Motor neuron (in vitro differentiated cells): ENCODE measurements around the gene SEMA6A. TPM values are rescaled to one million over a fixed set of nuclear protein-coding genes. Genes with fewer than 3 reads are reported as not detected.

ENCODE experiments used
- ATAC-seq, 8 experiments: fragments of 200-7000 bp; cut with Tn5 transposase; replicated peaks in 6 of 8; 2 replicates each; pipeline ENCODE4 v1.8.0; 2021; ENCODE audit warnings: mild to moderate bottlenecking in 8 of 8, moderate library complexity in 8 of 8
- H3K27ac ChIP-seq, 2 donors: fragments of 250-450 bp; sonication (Bioruptor Pico); 2 replicates each; pipeline ENCODE4 v1.9.0; 2021; ENCODE audit warnings: antibody characterized with exemption in 2 of 2, mild to moderate bottlenecking in 2 of 2, moderate library complexity in 1 of 2
- H3K4me1 ChIP-seq, 2 donors: fragments of 250-450 bp; sonication (Bioruptor Pico); replicated peaks in 1 of 2; 2 replicates each; pipeline ENCODE4 v1.6.1; 2021; ENCODE audit warnings: antibody characterized with exemption in 2 of 2, mild to moderate bottlenecking in 2 of 2, moderate library complexity in 1 of 2
- H3K4me3 ChIP-seq, 5 donors: fragments of 250-450 bp; sonication (Bioruptor Pico); 2 replicates each; pipeline ENCODE4 v1.9.0; 2021; ENCODE audit warnings: antibody characterized with exemption in 5 of 5, mild to moderate bottlenecking in 5 of 5, moderate library complexity in 4 of 5
- WGBS, 10 experiments: fragments of 450-650 bp; shearing (Covaris generic); methylation state at CpG; one replicate each; pipeline ENCODE4 v1.0.0; 2022; 5-methylcytosine and 5-hydroxymethylcytosine counted together
- in situ Hi-C, 9 experiments: fragments of 400-800 bp; cut with MboI; loops; one replicate each; pipeline ENCODE4 v1.15.0; 2021; ENCODE audit warnings: low sequenced_read_pairs in 9 of 9, low pct_unique_long_range_greater_than_20kb in 2 of 9; ENCODE audit not compliant: unreplicated experiment in 9 of 9
- total RNA-seq, 8 experiments: library from RNA; unstranded; fragments of 300-600 nt; gene quantifications; 2 replicates each; pipeline versions ENCODE4 v1.2.3 to v1.2.4, GENCODE V29; 2022

Gene SEMA6A, protein sequence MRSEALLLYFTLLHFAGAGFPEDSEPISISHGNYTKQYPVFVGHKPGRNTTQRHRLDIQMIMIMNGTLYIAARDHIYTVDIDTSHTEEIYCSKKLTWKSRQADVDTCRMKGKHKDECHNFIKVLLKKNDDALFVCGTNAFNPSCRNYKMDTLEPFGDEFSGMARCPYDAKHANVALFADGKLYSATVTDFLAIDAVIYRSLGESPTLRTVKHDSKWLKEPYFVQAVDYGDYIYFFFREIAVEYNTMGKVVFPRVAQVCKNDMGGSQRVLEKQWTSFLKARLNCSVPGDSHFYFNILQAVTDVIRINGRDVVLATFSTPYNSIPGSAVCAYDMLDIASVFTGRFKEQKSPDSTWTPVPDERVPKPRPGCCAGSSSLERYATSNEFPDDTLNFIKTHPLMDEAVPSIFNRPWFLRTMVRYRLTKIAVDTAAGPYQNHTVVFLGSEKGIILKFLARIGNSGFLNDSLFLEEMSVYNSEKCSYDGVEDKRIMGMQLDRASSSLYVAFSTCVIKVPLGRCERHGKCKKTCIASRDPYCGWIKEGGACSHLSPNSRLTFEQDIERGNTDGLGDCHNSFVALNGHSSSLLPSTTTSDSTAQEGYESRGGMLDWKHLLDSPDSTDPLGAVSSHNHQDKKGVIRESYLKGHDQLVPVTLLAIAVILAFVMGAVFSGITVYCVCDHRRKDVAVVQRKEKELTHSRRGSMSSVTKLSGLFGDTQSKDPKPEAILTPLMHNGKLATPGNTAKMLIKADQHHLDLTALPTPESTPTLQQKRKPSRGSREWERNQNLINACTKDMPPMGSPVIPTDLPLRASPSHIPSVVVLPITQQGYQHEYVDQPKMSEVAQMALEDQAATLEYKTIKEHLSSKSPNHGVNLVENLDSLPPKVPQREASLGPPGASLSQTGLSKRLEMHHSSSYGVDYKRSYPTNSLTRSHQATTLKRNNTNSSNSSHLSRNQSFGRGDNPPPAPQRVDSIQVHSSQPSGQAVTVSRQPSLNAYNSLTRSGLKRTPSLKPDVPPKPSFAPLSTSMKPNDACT
- total RNA-seq = 10 to 100 TPM in 5 of 8 experiments, 1 to 10 TPM in 3; 2.6 to 35.9 (median 20.0) TPM

DNA sequence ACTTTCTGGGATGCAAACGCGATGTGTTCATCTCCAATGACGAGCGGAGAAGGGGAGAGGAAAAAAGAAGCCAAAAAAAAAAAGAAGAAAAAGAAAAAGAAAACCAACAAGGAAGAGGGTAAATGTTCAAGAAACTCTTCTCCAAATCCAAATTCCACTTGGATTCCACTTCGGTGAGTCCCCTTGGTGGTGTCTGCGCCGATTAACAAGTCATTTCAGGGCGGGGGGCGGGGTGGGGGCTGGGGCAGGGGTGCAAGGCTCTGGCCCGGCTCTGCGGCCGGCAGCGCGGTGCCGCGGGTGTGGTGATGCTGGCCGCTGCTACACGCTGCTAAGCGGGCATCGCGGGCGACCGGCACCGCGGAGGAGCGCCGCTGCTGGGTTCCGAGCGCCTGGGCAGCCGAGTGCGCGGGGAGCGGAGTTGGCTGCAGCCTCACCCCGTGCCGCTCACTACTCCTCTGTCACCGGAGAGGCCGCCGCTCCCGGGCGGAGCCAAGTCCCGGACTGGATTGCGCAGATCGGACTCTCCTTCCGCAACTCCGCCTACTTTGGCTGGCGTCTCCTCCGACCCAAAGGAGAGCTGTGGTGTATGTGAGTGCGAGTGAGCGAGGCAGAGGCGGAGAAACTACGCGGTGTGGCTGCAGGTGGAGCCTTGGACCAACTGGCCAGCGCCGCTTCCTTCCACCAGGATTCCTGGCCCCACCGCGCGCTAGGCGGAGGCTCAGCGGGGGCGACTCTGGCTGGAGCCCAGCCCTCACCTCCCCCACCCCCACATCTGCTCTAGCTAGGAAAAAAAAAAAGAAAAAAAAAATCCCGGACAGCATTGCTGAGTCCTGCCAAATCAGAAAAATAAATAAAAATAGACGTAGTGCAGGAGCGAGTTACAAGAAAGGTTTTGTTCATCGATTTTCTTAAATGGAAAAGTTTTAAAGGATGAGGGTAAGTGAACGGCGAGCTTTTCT lies at the start of gene SEMA6A:
Gene SEMA6A, minus strand, starts transcription at position 457 of the 959 bp plus-strand sequence. CDS start 69,879 bp downstream, outside the sequence.
- Histone ChIP-seq H3K4me1 (peaks cover 6 to 9% of the 10 kb centered on the region in 2 donors), H3K27ac (peak within 1 kb of the TSS; percentile 8 to 64), H3K4me3 (peak within 1 kb of the TSS; percentile 60 to 80 (median 71))
- WGBS, 10 experiments = 0 to 7% (median 0%) methylated on average over 5 to 28 of the region's 66 CpGs; no CpG with 5 or more reads in 1 of the 10 experiments
- in situ Hi-C loops = loop anchor here in 2 of 9 experiments (25.0 kb wide), 1 partner anchor 437 kb away; no protein-coding TSS in a partner anchor
- peak; percentile 77 to 82 (median 78) for ATAC-seq

DNA sequence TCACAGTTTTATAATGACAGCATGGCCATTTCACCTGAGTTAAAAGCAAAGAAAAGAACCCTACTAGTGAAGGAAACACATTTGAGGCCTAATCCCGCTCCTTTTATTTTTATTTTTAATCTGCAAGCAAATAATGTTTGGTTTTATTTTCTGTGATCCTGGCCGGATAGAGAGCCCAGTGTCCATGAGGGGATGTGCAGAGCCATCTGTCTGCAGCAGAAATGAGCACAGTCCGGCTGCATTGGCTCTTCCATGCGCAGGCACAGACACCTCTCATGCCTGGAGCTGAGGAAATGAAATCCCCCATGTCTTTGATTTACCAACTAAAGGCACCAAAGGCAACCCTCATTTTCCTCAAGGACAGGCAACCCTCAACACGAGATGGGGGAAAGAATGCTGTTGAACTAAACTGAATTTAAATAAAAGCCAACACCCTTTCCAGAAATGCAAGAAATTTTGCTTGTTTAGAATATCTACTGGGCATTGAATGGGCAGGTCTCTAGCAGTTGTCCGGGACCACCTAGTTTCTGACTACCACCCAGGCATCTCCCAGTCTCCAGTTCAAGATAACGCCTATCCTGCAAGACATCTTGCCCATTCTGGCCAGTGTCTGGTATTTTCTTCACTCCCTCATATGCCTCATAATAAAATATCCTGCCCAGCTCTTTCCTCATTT lies 47.9 kb upstream of the SEMA6A start:
- Histone ChIP-seq H3K4me3 (no peak overlapping the region), H3K27ac (no peak overlapping the region), H3K4me1 (peaks cover 0 to 8% of the 10 kb centered on the region in 2 donors)
- in situ Hi-C loops = no loop called here
- 17 to 100% (median 84%) methylated on average over 1 to 7 of the region's 7 CpGs for WGBS, 10 experiments
- peak in 4 of 8 experiments; percentile 56 to 82 (median 70) for ATAC-seq

DNA sequence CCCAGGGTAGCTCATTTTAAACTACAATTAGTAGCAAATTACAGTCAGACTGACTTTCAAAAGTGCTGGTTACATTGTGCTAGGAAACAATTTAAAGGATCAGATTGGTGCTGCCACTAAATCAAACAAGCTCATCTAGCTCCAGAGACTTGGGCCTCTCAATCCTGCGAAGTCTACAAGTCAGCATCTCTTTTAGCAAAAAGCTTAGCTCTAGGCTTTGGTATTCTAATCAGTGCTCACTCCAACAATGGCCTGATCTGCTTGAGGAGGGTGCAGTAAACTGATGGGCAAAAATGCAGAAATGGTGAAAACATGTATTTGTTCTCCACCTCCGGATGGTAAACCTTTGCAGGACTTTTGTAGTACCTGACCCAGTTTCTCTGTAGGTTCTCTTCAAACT lies 47.0 kb upstream of the SEMA6A start:
- 20 to 100% (median 45%) methylated on average over 1 to 2 of the region's 2 CpGs; no CpG with 5 or more reads in 4 of the 10 experiments for WGBS, 10 experiments

DNA sequence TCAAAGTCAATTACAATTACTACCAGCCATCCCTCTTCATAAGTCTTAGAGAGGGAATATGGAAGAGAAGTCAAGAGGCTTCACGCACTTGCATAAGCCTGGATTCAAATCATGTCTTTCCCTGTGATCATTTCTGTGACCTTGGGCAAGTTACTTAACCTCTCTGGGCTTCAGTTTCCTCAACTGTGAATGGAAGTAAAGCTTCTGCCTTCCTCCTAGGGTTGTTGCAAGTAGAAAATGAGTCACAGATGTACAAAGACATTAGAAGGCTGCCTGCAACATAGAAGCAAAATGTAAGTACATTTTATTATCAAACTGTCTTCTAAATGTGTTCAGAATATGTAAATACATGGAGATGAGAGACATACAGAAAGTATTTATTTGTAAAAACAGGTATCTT lies 42.3 kb upstream of the SEMA6A start:
- Histone ChIP-seq H3K27ac (no peak overlapping the region), H3K4me1 (peaks cover 4 to 14% of the 10 kb centered on the region in 2 donors), H3K4me3 (no peak overlapping the region)
- ATAC-seq = no peak
- 29 to 100% (median 90%) methylated on average over 1 of the region's 1 CpG; no CpG with 5 or more reads in 4 of the 10 experiments for WGBS, 10 experiments
- in situ Hi-C loops = no loop called here

More for the DNA sequence above, 47.0 kb upstream of the SEMA6A start:
- Histone ChIP-seq H3K4me3 (no peak overlapping the region), H3K4me1 (peaks cover 0 to 8% of the 10 kb centered on the region in 2 donors), H3K27ac (no peak overlapping the region)
- no peak for ATAC-seq
- in situ Hi-C loops = no loop called here

DNA sequence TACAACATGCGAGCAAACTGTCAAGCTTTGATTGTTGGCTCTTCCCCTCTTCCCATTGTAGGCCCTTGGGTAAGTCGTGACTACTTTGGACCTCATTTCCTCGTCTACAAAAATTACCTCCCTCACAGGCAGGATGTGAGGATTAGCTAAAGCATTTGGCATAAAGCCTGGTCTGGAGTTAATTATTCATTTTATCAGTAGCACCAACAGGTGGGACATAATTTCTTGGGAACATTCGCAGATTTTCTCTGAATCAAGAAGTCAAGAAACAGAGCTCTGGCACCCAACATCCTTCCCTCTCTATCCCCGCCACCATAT lies 39.9 kb upstream of the SEMA6A start:
- 58 to 100% (median 94%) methylated on average over 1 to 5 of the region's 5 CpGs; no CpG with 5 or more reads in 1 of the 10 experiments for WGBS, 10 experiments
- H3K27ac ChIP-seq = no peak overlapping the region
- no peak for ATAC-seq
- H3K4me3 ChIP-seq = no peak overlapping the region
- H3K4me1 ChIP-seq = peaks cover 4 to 8% of the 10 kb centered on the region in 2 donors
- in situ Hi-C loops = no loop called here

DNA sequence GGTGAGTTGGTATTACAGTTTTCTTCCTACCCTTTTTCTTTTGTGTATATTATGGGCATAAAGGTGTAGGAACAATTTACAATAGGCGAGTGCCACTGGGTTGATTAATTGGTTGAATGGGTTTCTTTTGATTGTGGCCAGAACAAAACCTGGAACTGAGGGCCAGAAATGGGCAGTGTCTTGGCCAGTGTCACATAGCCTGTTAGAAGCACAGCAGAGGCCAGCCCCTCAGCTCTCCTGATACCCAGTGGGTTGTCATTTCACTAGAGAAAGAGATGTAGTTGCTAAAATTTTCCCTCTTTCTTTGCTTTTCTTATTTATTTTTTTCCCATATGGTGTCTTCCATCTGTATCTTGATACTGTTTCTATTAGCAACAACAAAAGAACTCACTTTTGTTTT lies 38.8 kb upstream of the SEMA6A start:
- H3K4me3 ChIP-seq = no peak overlapping the region
- H3K4me1 ChIP-seq = peaks cover 4 to 8% of the 10 kb centered on the region in 2 donors
- ATAC-seq = no peak
- in situ Hi-C loops = no loop called here
- H3K27ac ChIP-seq = no peak overlapping the region
- 44 to 100% (median 83%) methylated on average over 1 of the region's 1 CpG; no CpG with 5 or more reads in 5 of the 10 experiments for WGBS, 10 experiments

DNA sequence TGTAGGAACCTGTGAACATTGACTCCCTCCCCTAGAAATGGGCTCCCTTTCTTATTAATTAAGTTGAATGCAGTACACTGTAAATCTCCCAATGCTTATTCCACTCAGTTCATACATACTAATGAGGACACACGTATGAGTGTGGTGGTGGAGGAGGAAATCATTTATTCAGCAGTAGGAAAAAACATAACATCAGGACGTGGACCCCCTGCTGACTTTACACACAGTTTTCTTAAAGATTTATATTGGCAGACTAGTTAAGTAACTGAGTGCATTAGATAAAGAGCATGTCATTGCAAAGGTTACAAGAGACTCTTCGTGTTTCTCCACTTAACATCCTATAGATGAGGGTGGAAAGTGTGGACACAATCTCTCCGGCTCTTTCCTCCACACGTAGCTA lies 37.8 kb upstream of the SEMA6A start:
- Histone ChIP-seq H3K27ac (no peak overlapping the region), H3K4me1 (peaks cover 4 to 8% of the 10 kb centered on the region in 2 donors), H3K4me3 (no peak overlapping the region)
- in situ Hi-C loops = no loop called here
- WGBS, 10 experiments = 30 to 96% (median 75%) methylated on average over 1 to 5 of the region's 5 CpGs; no CpG with 5 or more reads in 2 of the 10 experiments
- no peak for ATAC-seq

DNA sequence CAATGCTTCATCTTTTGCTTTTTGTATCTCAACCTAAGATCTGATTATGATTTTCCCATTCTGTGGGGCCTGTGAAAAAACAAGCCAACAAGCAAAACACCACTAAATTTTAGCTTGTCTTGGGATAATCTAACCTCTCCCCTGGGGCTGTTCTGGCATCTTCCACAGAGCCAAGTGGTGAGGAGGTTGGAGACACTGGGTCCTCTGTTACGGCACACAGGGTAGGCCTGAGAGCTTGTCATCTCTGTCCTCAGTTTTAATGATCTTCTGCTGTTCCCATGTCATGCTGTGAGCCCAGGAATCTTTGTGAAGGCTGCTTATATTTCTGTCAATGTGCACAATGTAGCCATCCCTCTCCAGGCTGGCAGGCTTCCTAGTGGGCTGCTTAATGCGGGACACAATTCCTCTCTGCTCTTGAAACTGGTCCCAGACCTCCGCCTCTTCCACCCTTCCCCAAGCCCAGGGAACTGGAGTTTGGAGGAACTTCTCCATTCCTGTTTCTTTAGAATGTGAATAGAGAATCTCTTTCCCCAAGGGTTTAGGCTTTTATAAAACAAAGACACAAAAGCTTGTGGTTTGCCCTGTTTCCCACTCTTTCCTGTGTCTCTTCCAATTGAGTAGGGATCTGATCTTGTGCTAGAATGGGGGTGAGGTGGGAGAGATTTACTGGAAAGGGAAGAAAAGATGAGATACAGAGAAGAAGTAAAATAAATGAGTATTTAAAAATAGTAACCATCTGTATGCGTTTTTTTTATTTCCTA lies 30.9 kb upstream of the SEMA6A start:
- Histone ChIP-seq H3K4me3 (no peak overlapping the region), H3K27ac (no peak overlapping the region), H3K4me1 (no peaks in the 10 kb centered on the region)
- 17 to 100% (median 40%) methylated on average over 1 to 4 of the region's 4 CpGs; no CpG with 5 or more reads in 1 of the 10 experiments for WGBS, 10 experiments
- ATAC-seq = peak in 2 of 8 experiments; percentile 18 to 22
- in situ Hi-C loops = no loop called here

DNA sequence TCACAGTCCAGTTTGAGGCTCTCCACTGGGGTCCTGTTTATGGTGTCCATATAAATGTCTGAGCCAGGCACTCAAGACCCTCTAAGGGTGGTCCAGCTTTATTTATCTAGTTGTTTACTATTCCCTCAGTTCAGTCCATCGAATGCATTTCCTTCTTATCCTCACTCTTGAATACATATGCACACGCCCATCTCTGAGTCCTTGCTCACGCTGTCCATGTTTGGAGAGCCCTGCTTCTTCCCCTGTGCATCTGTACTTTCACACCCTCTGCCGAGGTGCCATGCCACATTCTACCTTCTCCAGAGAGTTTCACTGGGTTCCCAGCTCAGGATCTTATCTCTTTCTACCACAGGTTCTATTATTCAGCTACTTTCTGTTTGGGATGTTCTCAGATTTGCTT lies 30.2 kb upstream of the SEMA6A start:
- no peaks in the 10 kb centered on the region for H3K4me1 ChIP-seq
- WGBS, 10 experiments = 0 to 83% (median 70%) methylated on average over 1 to 4 of the region's 4 CpGs; no CpG with 5 or more reads in 1 of the 10 experiments
- H3K4me3 ChIP-seq = no peak overlapping the region
- no peak overlapping the region for H3K27ac ChIP-seq
- in situ Hi-C loops = no loop called here
- ATAC-seq = peak in 3 of 8 experiments; percentile 37 to 93 (median 79)

DNA sequence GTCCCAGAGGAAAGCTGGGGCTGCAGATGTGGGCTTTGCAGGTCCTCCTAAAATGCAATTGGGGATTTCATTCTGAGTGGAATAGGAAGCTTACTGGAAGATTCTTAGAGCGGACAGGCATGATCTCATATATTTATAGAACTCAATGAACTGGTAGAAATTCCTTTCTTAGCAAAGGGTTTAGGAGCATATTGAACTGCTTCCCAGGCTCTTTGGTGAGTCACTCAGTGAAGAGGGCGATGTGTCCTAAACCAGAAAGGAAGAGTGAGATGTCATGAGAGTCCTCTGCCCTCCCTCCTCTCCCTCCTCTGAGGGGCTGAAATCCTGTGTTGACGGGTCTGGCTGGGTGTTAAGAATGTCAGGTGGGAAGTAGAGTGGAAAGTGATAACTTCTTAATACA lies 26.3 kb upstream of the SEMA6A start:
- in situ Hi-C loops = no loop called here
- Histone ChIP-seq H3K27ac (no peak overlapping the region), H3K4me1 (no peaks in the 10 kb centered on the region), H3K4me3 (no peak overlapping the region)
- ATAC-seq = peak in 4 of 8 experiments; percentile 25 to 83 (median 58)
- 0 to 100% (median 74%) methylated on average over 1 to 3 of the region's 3 CpGs for WGBS, 10 experiments

DNA sequence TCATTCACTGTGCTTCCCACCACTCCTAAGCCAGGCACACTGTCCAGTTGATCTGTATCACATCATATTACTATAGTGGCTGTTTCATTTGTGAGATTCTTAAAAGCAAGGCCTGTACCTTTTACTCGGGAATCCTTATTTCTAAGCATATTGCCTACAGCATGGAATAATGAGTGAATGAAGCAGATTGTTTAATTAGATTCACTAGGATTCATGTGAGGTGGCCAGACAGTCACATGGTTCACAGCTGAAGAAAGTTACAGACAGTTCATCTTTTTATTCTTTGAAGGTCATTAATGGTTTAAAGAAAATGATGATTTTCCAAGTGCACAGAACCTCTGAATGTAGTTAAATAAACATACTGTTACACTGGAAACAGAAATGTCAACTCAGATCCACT lies 24.3 kb upstream of the SEMA6A start:
- no peak overlapping the region for H3K4me3 ChIP-seq
- peaks cover 0 to under 1% of the 10 kb centered on the region in 2 donors for H3K4me1 ChIP-seq
- no peak overlapping the region for H3K27ac ChIP-seq
- in situ Hi-C loops = no loop called here
- 0 to 100% (median 75%) methylated on average over 1 of the region's 1 CpG; no CpG with 5 or more reads in 7 of the 10 experiments for WGBS, 10 experiments
- no peak for ATAC-seq
